ENCODE data around the gene ACTR6. TPM values are rescaled to one million over a fixed set of nuclear protein-coding genes. Genes with fewer than 3 reads are reported as not detected.
"Not testable (repeated sequence)": the region's sequence is repeated elsewhere in the genome, so short reads cannot be mapped to it uniquely, and the experiment has no call there.

The ACTR6 gene
- total RNA-seq, 1 donor from 2014 or later, result 29.7 TPM

DNA sequence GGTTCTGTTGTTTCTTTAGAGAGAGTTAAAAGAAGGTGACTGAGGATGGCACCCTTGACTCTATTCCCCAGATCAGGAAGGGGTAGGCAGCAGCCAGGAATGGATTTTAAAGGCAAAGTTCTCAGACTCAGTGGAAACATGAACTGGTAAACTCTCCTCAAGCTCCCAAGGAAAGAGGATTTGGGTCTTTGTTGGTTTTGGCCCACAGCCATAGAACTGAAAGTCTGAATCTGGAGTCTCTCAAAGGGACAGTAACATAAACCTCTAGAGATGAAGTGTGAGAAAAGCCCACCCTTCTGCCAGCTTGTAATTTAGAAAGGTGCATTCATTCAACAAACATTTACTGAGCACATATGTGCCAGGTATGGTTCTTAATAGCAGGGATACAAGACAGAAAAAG, 29.4 kb upstream of the ACTR6 start:
- no peak for DNase-seq (ENCODE audit: low spot score, unreplicated experiment)
- Mint-ChIP-seq H3K4me3 (ENCODE audit: low read depth) (no peak overlapping the region), H3K4me1 (ENCODE audit: low read depth) (peaks cover 2% of the 10 kb centered on the region), H3K27me3 (no peaks in the 10 kb centered on the region), H3K9me3 (ENCODE audit: low read depth) (no peaks in the 10 kb centered on the region), H3K27ac (no peak overlapping the region), H3K36me3 (ENCODE audit: insufficient read depth) (peaks cover 7% of the 10 kb centered on the region)
- TF ChIP-seq, protein P1, sequence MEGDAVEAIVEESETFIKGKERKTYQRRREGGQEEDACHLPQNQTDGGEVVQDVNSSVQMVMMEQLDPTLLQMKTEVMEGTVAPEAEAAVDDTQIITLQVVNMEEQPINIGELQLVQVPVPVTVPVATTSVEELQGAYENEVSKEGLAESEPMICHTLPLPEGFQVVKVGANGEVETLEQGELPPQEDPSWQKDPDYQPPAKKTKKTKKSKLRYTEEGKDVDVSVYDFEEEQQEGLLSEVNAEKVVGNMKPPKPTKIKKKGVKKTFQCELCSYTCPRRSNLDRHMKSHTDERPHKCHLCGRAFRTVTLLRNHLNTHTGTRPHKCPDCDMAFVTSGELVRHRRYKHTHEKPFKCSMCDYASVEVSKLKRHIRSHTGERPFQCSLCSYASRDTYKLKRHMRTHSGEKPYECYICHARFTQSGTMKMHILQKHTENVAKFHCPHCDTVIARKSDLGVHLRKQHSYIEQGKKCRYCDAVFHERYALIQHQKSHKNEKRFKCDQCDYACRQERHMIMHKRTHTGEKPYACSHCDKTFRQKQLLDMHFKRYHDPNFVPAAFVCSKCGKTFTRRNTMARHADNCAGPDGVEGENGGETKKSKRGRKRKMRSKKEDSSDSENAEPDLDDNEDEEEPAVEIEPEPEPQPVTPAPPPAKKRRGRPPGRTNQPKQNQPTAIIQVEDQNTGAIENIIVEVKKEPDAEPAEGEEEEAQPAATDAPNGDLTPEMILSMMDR (IDR thresholded peaks at IDR 0.05; ENCODE audit: unreplicated experiment), result no peak

DNA sequence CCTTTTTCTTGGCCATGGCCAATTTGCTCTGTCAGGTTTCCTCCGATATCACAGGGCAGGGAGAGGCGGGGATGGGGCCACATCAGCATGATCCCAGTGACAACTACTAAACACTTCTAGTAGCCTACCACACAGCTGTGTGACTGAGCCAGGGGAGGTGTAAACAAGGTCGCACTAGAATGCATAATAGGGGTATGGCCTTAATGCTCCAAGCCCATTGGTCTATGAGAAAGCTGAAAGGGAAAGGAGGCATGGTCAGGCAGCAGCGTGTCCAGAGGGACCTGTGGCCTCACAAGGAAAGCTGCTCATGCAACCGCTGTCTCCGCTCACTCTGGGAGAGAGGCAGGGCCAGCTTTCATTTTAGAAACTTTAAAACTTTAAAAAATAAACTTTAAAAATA, 27.5 kb upstream of the ACTR6 start:
- H3K27me3 Mint-ChIP-seq, result no peaks in the 10 kb centered on the region
- no peak overlapping the region for H3K4me3 Mint-ChIP-seq (ENCODE audit: low read depth)
- H3K9me3 Mint-ChIP-seq (ENCODE audit: low read depth), result no peaks in the 10 kb centered on the region
- H3K27ac Mint-ChIP-seq, result no peak overlapping the region
- TF ChIP-seq, protein P1 (IDR thresholded peaks at IDR 0.05; ENCODE audit: unreplicated experiment), result no peak
- DNase-seq (ENCODE audit: low spot score, unreplicated experiment), result no peak
- peaks cover 6% of the 10 kb centered on the region for H3K36me3 Mint-ChIP-seq (ENCODE audit: insufficient read depth)
- H3K4me1 Mint-ChIP-seq (ENCODE audit: low read depth), result peaks cover 2% of the 10 kb centered on the region

DNA sequence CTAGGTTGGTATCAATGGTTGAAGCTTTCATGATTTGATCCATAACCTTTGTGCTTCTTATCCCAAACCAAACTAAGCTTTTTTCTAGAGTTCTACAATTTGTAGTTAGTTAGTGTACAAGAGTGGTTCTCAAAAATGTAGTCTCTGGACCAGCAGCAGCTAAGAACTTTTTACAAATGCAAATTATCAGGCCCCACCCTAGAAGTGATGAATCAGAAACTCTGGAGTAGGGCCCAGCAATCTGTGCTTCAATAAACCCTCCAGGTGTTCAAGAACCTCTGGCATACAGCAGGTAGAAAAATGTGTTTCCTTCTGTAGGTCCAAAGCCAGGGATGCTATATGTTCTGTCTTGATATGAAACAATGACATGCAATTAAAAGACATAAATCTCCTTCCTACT, 26.1 kb upstream of the ACTR6 start:
- Mint-ChIP-seq H3K9me3 (ENCODE audit: low read depth) (no peaks in the 10 kb centered on the region), H3K36me3 (ENCODE audit: insufficient read depth) (peaks cover 9% of the 10 kb centered on the region), H3K4me1 (ENCODE audit: low read depth) (peaks cover 2% of the 10 kb centered on the region), H3K27ac (no peak overlapping the region), H3K27me3 (no peaks in the 10 kb centered on the region), H3K4me3 (ENCODE audit: low read depth) (no peak overlapping the region)
- TF ChIP-seq, protein P1 (IDR thresholded peaks at IDR 0.05; ENCODE audit: unreplicated experiment), result no peak
- DNase-seq (ENCODE audit: low spot score, unreplicated experiment), result no peak

DNA sequence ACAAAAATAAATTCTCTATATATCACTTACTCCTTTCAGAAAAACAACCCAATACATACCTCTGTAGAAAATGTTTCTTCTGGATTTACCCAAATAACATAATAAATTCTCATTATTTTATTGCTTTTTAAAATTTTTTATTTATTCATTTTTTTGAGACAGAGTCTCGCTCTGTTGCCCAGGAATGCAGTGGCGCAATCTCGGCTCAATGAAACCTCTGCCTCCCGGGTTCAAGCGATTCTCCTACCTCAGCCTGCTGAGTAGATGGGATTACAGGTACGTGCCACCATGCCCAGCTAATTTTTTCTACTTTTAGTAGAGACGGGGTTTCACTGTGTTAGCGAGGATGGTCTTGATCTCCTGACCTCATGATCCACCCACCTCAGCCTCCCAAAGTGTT, 24.1 kb upstream of the ACTR6 start:
- DNase-seq (ENCODE audit: low spot score, unreplicated experiment); H3K4me1 Mint-ChIP-seq (ENCODE audit: low read depth); H3K27me3 Mint-ChIP-seq; H3K9me3 Mint-ChIP-seq (ENCODE audit: low read depth); H3K27ac Mint-ChIP-seq; H3K36me3 Mint-ChIP-seq (ENCODE audit: insufficient read depth); H3K4me3 Mint-ChIP-seq (ENCODE audit: low read depth): not testable (repeated sequence)

DNA sequence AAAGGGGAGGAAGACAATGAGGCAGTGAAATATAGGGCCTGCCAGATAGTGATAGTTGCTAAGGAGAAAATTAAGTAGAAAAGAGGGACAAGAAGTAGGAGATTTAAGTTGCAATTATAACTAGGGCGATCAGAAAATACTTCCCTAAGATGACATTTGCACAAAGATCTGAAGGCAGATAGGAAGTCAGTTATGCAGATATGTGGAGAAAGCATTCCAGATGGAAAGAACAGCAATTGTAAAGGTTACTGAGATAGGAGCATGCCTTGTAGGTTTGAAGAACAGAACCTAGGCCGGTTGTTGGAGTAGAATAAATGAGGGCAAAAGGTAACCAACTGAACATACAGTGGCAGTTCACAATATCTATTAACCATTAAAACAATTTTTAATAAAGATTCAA, 21.4 kb upstream of the ACTR6 start:
- DNase-seq (ENCODE audit: low spot score, unreplicated experiment), result no peak
- TF ChIP-seq, protein P1 (IDR thresholded peaks at IDR 0.05; ENCODE audit: unreplicated experiment), result no peak
- Mint-ChIP-seq H3K27ac (no peak overlapping the region), H3K4me3 (ENCODE audit: low read depth) (no peak overlapping the region), H3K4me1 (ENCODE audit: low read depth) (no peaks in the 10 kb centered on the region), H3K27me3 (no peaks in the 10 kb centered on the region), H3K36me3 (ENCODE audit: insufficient read depth) (peaks cover 11% of the 10 kb centered on the region), H3K9me3 (ENCODE audit: low read depth) (no peaks in the 10 kb centered on the region)

DNA sequence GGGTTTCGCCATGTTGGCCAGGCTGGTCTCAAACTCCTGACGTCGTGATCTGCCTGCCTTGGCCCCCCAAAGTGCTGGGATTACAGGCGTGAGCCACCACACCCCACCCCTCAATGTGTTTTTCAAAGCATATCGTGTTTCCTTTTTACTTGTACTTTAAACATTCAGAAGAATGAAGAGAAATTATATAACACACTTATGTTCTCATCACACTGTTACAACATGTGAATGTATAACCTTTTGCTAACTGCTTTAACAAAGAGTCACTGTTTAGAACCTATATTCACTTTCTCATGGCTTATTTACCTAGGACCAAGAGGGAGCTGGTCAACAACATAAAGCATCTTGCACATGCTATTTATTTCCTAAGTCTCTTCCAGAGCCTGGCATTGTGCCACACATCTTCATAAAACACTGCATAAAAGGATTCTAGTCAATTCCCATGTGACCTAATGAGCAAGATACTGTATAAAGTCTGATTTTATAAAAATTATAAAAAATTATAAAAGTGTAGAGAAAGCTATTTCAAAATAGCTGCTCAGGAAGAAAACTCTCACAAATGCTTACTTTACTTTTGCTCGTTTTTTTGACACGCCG, 16.0 kb upstream of the ACTR6 start:
- DNase-seq (ENCODE audit: low spot score, unreplicated experiment), result no peak
- no peak overlapping the region for H3K4me3 Mint-ChIP-seq (ENCODE audit: low read depth)
- peak overlapping the region; percentile 52 for H3K27ac Mint-ChIP-seq
- no peaks in the 10 kb centered on the region for H3K27me3 Mint-ChIP-seq
- peaks cover 10% of the 10 kb centered on the region for H3K36me3 Mint-ChIP-seq (ENCODE audit: insufficient read depth)
- H3K9me3 Mint-ChIP-seq (ENCODE audit: low read depth), result no peaks in the 10 kb centered on the region
- peaks cover 2% of the 10 kb centered on the region for H3K4me1 Mint-ChIP-seq (ENCODE audit: low read depth)
- TF ChIP-seq, protein P1 (IDR thresholded peaks at IDR 0.05; ENCODE audit: unreplicated experiment), result no peak

All from progenitor cell of endocrine pancreas (in vitro differentiated cells).